Neutrophil (primary cell): ENCODE results near the gene HSD11B1L.

Experiments used
- H3K27ac ChIP-seq: fragments of 200-600 bp; sonication (generic); 2 replicates; pipeline ENCODE4 v1.5.1; 2016; ENCODE audit warnings: mild to moderate bottlenecking, moderate library complexity
- H3K27me3 ChIP-seq: fragments of 200-600 bp; sonication (generic); 2 replicates; pipeline ENCODE4 v1.6.0; 2016; ENCODE audit warnings: mild to moderate bottlenecking
- H3K36me3 ChIP-seq: fragments of 200-600 bp; sonication (generic); 2 replicates; pipeline ENCODE4 v1.5.1; 2017
- H3K4me1 ChIP-seq, 2 experiments: fragments of 200-600 bp in 1 of 2; sonication (generic) in 1 of 2; 1 replicate in 1 of 2; 2 replicates in 1 of 2; pipeline versions ENCODE4 v1.5.1 to v1.6.1; 2013 to 2016; ENCODE audit warnings: low read depth in 1 of 2, low read length in 1 of 2, mild to moderate bottlenecking in 1 of 2, moderate library complexity in 1 of 2; ENCODE audit not compliant: control insufficient read depth in 1 of 2, insufficient read depth in 1 of 2
- H3K4me3 ChIP-seq, 2 experiments: fragments of 200-600 bp in 1 of 2; sonication (generic) in 1 of 2; 1 replicate in 1 of 2; 2 replicates in 1 of 2; pipeline ENCODE4 v1.5.1; 2013 to 2016; ENCODE audit warnings: low read depth in 1 of 2, low read length in 1 of 2, mild to moderate bottlenecking in 1 of 2, moderate library complexity in 1 of 2
- H3K9me3 ChIP-seq: fragments of 200-600 bp; sonication (generic); 2 replicates; pipeline ENCODE4 v1.5.1; 2016
- TF ChIP-seq, protein P1 (sequence below): fragments of 200-600 bp; sonication (generic); IDR thresholded peaks from 2 replicates; pipeline ENCODE4 v1.5.1; 2016; ENCODE audit warnings: antibody characterized with exemption

HSD11B1L gene

GRCh38 chr19:5667751-5668271, 13.0 kb upstream of the HSD11B1L start:
- Histone ChIP-seq H3K4me1 (peaks cover 5 to 8% of the 10 kb centered on the region in 2 experiments), H3K27ac (no peak overlapping the region), H3K9me3 (no peaks in the 10 kb centered on the region), H3K4me3 (no peak overlapping the region), H3K27me3 (no peaks in the 10 kb centered on the region), H3K36me3 (peaks cover 85% of the 10 kb centered on the region)
- TF ChIP-seq, protein P1, sequence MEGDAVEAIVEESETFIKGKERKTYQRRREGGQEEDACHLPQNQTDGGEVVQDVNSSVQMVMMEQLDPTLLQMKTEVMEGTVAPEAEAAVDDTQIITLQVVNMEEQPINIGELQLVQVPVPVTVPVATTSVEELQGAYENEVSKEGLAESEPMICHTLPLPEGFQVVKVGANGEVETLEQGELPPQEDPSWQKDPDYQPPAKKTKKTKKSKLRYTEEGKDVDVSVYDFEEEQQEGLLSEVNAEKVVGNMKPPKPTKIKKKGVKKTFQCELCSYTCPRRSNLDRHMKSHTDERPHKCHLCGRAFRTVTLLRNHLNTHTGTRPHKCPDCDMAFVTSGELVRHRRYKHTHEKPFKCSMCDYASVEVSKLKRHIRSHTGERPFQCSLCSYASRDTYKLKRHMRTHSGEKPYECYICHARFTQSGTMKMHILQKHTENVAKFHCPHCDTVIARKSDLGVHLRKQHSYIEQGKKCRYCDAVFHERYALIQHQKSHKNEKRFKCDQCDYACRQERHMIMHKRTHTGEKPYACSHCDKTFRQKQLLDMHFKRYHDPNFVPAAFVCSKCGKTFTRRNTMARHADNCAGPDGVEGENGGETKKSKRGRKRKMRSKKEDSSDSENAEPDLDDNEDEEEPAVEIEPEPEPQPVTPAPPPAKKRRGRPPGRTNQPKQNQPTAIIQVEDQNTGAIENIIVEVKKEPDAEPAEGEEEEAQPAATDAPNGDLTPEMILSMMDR = no peak

DNA sequence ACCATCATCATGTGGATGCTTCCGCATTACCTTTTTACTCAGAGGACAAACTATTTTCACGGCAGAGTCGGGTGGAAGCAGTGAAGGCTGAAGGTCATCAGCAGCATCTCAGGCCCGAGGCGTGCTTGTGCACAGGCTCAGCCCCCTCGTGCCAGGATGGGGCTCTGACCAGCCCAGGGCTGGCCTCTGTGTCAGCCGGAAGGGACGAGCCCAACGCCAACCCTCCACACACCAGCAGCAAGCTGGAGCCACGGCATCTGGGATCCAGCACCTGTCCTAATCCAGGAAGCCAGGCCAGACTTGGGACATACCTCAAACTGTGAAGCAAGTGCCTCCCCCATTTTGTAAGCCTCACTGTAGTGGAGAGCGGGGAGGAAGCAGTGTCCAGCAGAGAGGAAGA, 11.6 kb upstream of the HSD11B1L start:
- Histone ChIP-seq H3K9me3 (no peaks in the 10 kb centered on the region), H3K27ac (peak overlapping the region; percentile 57), H3K4me3 (no peak overlapping the region), H3K36me3 (peaks cover 77% of the 10 kb centered on the region), H3K27me3 (no peaks in the 10 kb centered on the region), H3K4me1 (peaks cover 5 to 8% of the 10 kb centered on the region in 2 experiments)
- TF ChIP-seq, protein P1 = no peak

- H3K27ac ChIP-seq = no peak overlapping the region
- no peaks in the 10 kb centered on the region for H3K9me3 ChIP-seq
- no peaks in the 10 kb centered on the region for H3K27me3 ChIP-seq
- H3K4me3 ChIP-seq = no peak overlapping the region
- peaks cover 5 to 8% of the 10 kb centered on the region in 2 experiments for H3K4me1 ChIP-seq
- peaks cover 53% of the 10 kb centered on the region for H3K36me3 ChIP-seq
- TF ChIP-seq, protein P1 = no peak
Measured at GRCh38 chr19:5671600-5671999, 9.2 kb upstream of the HSD11B1L start.

DNA sequence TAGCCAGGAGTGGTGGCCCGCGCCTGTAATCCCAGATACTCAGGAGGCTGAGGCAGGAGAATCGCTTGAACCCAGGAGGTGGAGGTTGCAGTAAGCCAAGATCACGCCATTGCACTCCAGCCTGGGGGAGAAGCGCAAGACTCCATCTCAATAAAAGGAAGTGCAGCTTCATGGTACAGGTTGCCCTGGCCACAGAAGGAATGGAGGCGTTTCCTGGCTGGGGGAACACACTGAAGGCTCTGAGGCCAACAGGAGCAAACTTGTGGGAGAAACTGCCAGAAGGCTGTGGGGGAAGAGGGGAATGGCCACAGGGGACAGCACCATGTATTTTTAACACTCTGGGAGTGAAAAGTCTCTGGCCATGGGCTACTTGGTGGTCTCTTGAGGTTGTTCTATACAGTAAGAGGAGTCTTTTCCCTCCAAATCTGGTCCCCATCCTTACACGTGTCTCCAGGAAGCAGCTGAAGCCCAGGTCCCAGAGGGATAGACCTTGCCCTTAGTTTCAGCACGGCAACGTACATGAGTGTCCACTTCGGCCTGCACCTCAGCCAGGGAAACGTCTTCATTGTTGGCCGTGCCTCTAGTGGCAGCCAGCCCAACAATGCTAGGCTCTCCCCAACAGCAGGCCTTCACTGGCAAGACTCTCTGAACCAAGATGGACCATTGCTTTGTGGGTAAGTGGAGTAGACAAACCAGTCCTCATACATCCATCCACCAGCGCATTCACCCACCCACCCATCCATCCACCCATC, 7.9 kb upstream of the HSD11B1L start:
- no peaks in the 10 kb centered on the region for H3K27me3 ChIP-seq
- TF ChIP-seq, protein P1 = no peak
- peaks cover 5 to 8% of the 10 kb centered on the region in 2 experiments for H3K4me1 ChIP-seq
- H3K4me3 ChIP-seq = no peak overlapping the region
- H3K36me3 ChIP-seq = peaks cover 40% of the 10 kb centered on the region
- no peak overlapping the region for H3K27ac ChIP-seq
- no peaks in the 10 kb centered on the region for H3K9me3 ChIP-seq

DNA sequence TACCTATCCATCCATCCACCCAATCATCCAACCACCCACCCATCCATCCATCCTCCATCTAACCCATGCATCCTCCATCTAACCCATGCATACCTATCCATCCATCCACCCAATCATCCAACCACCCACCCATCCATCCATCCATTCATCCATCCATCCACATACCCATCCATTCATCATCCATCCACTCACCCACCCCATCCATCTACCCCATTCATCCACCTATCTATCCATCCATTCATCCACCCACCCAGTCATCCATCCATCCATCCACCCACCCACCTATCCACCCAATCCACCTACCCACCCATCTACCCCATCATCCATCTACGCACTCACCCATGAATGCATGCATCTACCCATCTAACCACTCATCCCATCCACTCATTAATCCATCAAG, 7.1 kb upstream of the HSD11B1L start:
- Histone ChIP-seq H3K4me3 (no peak overlapping the region), H3K27me3 (no peaks in the 10 kb centered on the region), H3K9me3 (no peaks in the 10 kb centered on the region), H3K36me3 (peaks cover 33% of the 10 kb centered on the region), H3K4me1 (peaks cover 5 to 8% of the 10 kb centered on the region in 2 experiments), H3K27ac (no peak overlapping the region)
- TF ChIP-seq, protein P1 = no peak
